GM21619 (cell line): ENCODE results near the gene CRABP2.

Source experiments
- ATAC-seq: cut with Tn5 transposase; IDR thresholded peaks from one replicate; pipeline ENCODE4 v1.9.1; 2021; ENCODE audit not compliant: unreplicated experiment

CRABP2 gene

GRCh38 chr1:156670791-156671190 lies 34.6 kb downstream of the CRABP2 start:
- ATAC-seq, result no peak

- no peak for ATAC-seq
Measured at GRCh38 chr1:156670359-156670758, 35.0 kb downstream of the CRABP2 start.

- no peak for ATAC-seq
Measured at GRCh38 chr1:156669794-156670193, 35.6 kb downstream of the CRABP2 start.

- no peak for ATAC-seq
Measured at GRCh38 chr1:156668801-156669637, 36.4 kb downstream of the CRABP2 start.

GRCh38 chr1:156667968-156668709 lies 37.2 kb downstream of the CRABP2 start:
- ATAC-seq, result no peak

- ATAC-seq, result no peak
Measured at GRCh38 chr1:156667610-156667967, 37.8 kb downstream of the CRABP2 start.

GRCh38 chr1:156666862-156667609 lies 38.3 kb downstream of the CRABP2 start:
- no peak for ATAC-seq

GRCh38 chr1:156665539-156665938 lies 39.8 kb downstream of the CRABP2 start:
- no peak for ATAC-seq

GRCh38 chr1:156664767-156665411 lies 40.5 kb downstream of the CRABP2 start:
- ATAC-seq, result no peak

- no peak for ATAC-seq
Measured at GRCh38 chr1:156664046-156664766, 41.2 kb downstream of the CRABP2 start.

GRCh38 chr1:156663178-156663577 lies 42.2 kb downstream of the CRABP2 start:
- no peak for ATAC-seq

GRCh38 chr1:156662800-156663055 lies 42.7 kb downstream of the CRABP2 start:
- ATAC-seq, result no peak

GRCh38 chr1:156662005-156662799 lies 43.2 kb downstream of the CRABP2 start:
- no peak for ATAC-seq

- no peak for ATAC-seq
Measured at GRCh38 chr1:156660752-156661112, 44.7 kb downstream of the CRABP2 start.

GRCh38 chr1:156659988-156660751 lies 45.2 kb downstream of the CRABP2 start:
- peak; percentile 65 for ATAC-seq

GRCh38 chr1:156659661-156659987 lies 45.8 kb downstream of the CRABP2 start:
- no peak for ATAC-seq

GRCh38 chr1:156658945-156659574 lies 46.3 kb downstream of the CRABP2 start:
- no peak for ATAC-seq

GRCh38 chr1:156658496-156658895 lies 46.9 kb downstream of the CRABP2 start:
- ATAC-seq, result no peak

- ATAC-seq, result no peak
Measured at GRCh38 chr1:156657741-156658319, 47.6 kb downstream of the CRABP2 start.
